Liver (tissue), 9 donors: ENCODE results near the gene LRRK1. TPM values are rescaled to one million over a fixed set of nuclear protein-coding genes. Genes with fewer than 3 reads are reported as not detected.

ENCODE experiments used
- DNase-seq: peaks from one replicate; pipeline ENCODE4 v3.0.0-alpha.2; 2017; ENCODE audit warnings: low spot score
- H3K27ac ChIP-seq, 2 donors: one replicate each; pipeline ENCODE4 v1.7.0; 2013; ENCODE audit warnings: inconsistent platforms in 2 of 2, low read length in 2 of 2, control low read depth in 1 of 2, low read depth in 1 of 2, mild to moderate bottlenecking in 1 of 2
- H3K27me3 ChIP-seq, 4 donors: one replicate each; pipeline versions ENCODE4 v1.6.1 to v1.7.0; 2013; ENCODE audit warnings: low read length in 3 of 4, inconsistent platforms in 1 of 4, mild to moderate bottlenecking in 1 of 4, moderate library complexity in 1 of 4; ENCODE audit not compliant: control insufficient read depth in 4 of 4, insufficient read depth in 4 of 4
- H3K36me3 ChIP-seq, 4 donors: one replicate each; pipeline versions ENCODE4 v1.6.1 to v1.7.0; 2013; ENCODE audit warnings: low read length in 3 of 4, mild to moderate bottlenecking in 3 of 4, low read depth in 1 of 4, moderate library complexity in 1 of 4; ENCODE audit not compliant: control insufficient read depth in 4 of 4, insufficient read depth in 3 of 4
- H3K4me1 ChIP-seq, 4 donors: one replicate each; pipeline versions ENCODE4 v1.6.1 to v1.7.0; 2013; ENCODE audit warnings: low read length in 3 of 4, mild to moderate bottlenecking in 3 of 4, moderate library complexity in 1 of 4; ENCODE audit not compliant: control insufficient read depth in 4 of 4, insufficient read depth in 4 of 4
- H3K4me3 ChIP-seq, 3 donors: one replicate each; pipeline versions ENCODE4 v1.6.1 to v1.7.0; 2013; ENCODE audit warnings: low read length in 3 of 3, control low read depth in 1 of 3, low read depth in 1 of 3, mild to moderate bottlenecking in 1 of 3
- H3K9ac ChIP-seq, 2 donors: one replicate each; pipeline ENCODE4 v1.7.0; 2013; ENCODE audit warnings: low read length in 2 of 2, mild to moderate bottlenecking in 2 of 2, moderate library complexity in 2 of 2, control low read depth in 1 of 2, low read depth in 1 of 2
- H3K9me3 ChIP-seq, 4 donors: one replicate each; pipeline versions ENCODE4 v1.6.1 to v1.7.0; 2013; ENCODE audit warnings: low read length in 3 of 4; ENCODE audit not compliant: control insufficient read depth in 4 of 4
- ATF3 ChIP-seq: IDR thresholded peaks from 2 replicates; pipeline ENCODE4 v1.6.1; 2016; ENCODE audit warnings: antibody characterized with exemption
- EGR1 ChIP-seq, 2 donors: IDR thresholded peaks; 2 replicates each; pipeline ENCODE4 v1.6.1; 2016 to 2018; ENCODE audit warnings: antibody characterized with exemption in 2 of 2, low read depth in 2 of 2
- FOXA1 ChIP-seq: IDR thresholded peaks from 2 replicates; pipeline ENCODE4 v1.6.1; 2016; ENCODE audit warnings: antibody characterized with exemption
- FOXA2 ChIP-seq: IDR thresholded peaks from 2 replicates; pipeline ENCODE4 v1.6.1; 2016; ENCODE audit warnings: antibody characterized with exemption
- GABPA ChIP-seq, 2 donors: IDR thresholded peaks in 1 of 2; conservative IDR thresholded peaks in 1 of 2; 2 replicates each; pipeline ENCODE4 v1.6.1; 2016; ENCODE audit warnings: antibody characterized with exemption in 2 of 2, mild to moderate bottlenecking in 1 of 2, moderate library complexity in 1 of 2
- HNF4A ChIP-seq, 2 donors: conservative IDR thresholded peaks; 2 replicates each; pipeline ENCODE4 v1.6.1; 2016; ENCODE audit warnings: antibody characterized with exemption in 2 of 2, mild to moderate bottlenecking in 2 of 2
- HNF4G ChIP-seq: IDR thresholded peaks from 2 replicates; pipeline ENCODE4 v1.6.1; 2016; ENCODE audit warnings: antibody characterized with exemption
- JUND ChIP-seq, 2 donors: IDR thresholded peaks; 2 replicates each; pipeline ENCODE4 v1.6.1; 2016; ENCODE audit warnings: antibody characterized with exemption in 2 of 2
- NR2F2 ChIP-seq: IDR thresholded peaks from 2 replicates; pipeline ENCODE4 v1.6.1; 2016; ENCODE audit warnings: antibody characterized with exemption
- RAD21 ChIP-seq, 2 donors: IDR thresholded peaks; 2 replicates each; pipeline ENCODE4 v1.6.1; 2016; ENCODE audit warnings: antibody characterized with exemption in 2 of 2, mild to moderate bottlenecking in 2 of 2
- REST ChIP-seq: IDR thresholded peaks from 2 replicates; pipeline ENCODE4 v1.6.1; 2016; ENCODE audit warnings: antibody characterized with exemption, mild to moderate bottlenecking
- RXRA ChIP-seq, 2 donors: IDR thresholded peaks; 2 replicates each; pipeline ENCODE4 v1.6.1; 2017 to 2018; ENCODE audit warnings: antibody characterized with exemption in 2 of 2, mild to moderate bottlenecking in 1 of 2
- SP1 ChIP-seq: IDR thresholded peaks from 2 replicates; pipeline ENCODE4 v1.6.1; 2018; ENCODE audit warnings: antibody characterized with exemption, mild to moderate bottlenecking
- TAF1 ChIP-seq: conservative IDR thresholded peaks from 2 replicates; pipeline ENCODE4 v1.6.1; 2016; ENCODE audit warnings: antibody characterized with exemption, mild to moderate bottlenecking
- YY1 ChIP-seq: IDR thresholded peaks from 2 replicates; pipeline ENCODE4 v1.6.1; 2016; ENCODE audit warnings: antibody characterized with exemption, mild to moderate bottlenecking
- ZBTB33 ChIP-seq: IDR thresholded peaks from 2 replicates; pipeline ENCODE4 v1.6.1; 2016; ENCODE audit warnings: antibody characterized with exemption
- WGBS: extraction: QIAGEN DNeasy Blood & Tissue Kit; methylation state at CpG from one replicate; pipeline ENCODE4 v1.1.7; 2013; 5-methylcytosine and 5-hydroxymethylcytosine counted together
- polyA plus RNA-seq, 2 donors: library from polyadenylated mRNA; stranded (reverse) in 1 of 2; unstranded in 1 of 2; fragments of 200-250 nt in 1 of 2; fragments of >200 nt in 1 of 2; fragmentation: Nextera tagmentation in 1 of 2; extraction: Ambion mirVana in 1 of 2; gene quantifications; one replicate each; pipeline versions ENCODE4 v1.2.1 to v1.2.3, GENCODE V29; 2013 to 2015
- total RNA-seq, 2 donors: library from RNA; depleted of rRNA; stranded (reverse); fragments of >200 nt; gene quantifications; one replicate each; pipeline ENCODE4 v1.2.3, GENCODE V29; 2014
- TF ChIP-seq, protein P1 (sequence below): fragments of 150-350 bp; IDR thresholded peaks from 2 replicates; pipeline ENCODE4 v1.5.1; 2017; ENCODE audit warnings: improper control_type of control experiment, low read depth, low read length; ENCODE audit not compliant: missing input control
- TF ChIP-seq, protein P2 (sequence below): IDR thresholded peaks from 2 replicates; pipeline ENCODE4 v1.6.1; 2016; ENCODE audit warnings: antibody characterized with exemption
- donor health status: healthy.
- donor health status: healthy.
- donor health status: healthy.
- donor health status: healthy.
- donor health status: healthy.

The LRRK1 gene
- total and polyA plus RNA-seq, 4 donors, result 1.2 to 4.4 (median 2.7) TPM

GRCh38 chr15:101099183-101099582, 180.0 kb downstream of the LRRK1 start:
- H3K4me1 ChIP-seq, result no peaks in the 10 kb centered on the region
- H3K9ac ChIP-seq, result no peak overlapping the region
- no peaks in the 10 kb centered on the region for H3K27me3 ChIP-seq
- H3K36me3 ChIP-seq, result no peaks in the 10 kb centered on the region
- no peak overlapping the region for H3K27ac ChIP-seq
- no peaks in the 10 kb centered on the region for H3K9me3 ChIP-seq
- H3K4me3 ChIP-seq, result no peak overlapping the region
- 88% methylated on average over 10 of the region's 10 CpGs for WGBS
- no peak for DNase-seq
- TF ChIP-seq NR2F2 (no peak), ZBTB33 (no peak), SP1 (no peak), RXRA (IDR thresholded peaks at IDR 0.05) (no peak), REST (no peak), FOXA2 (no peak), ATF3 (no peak), TAF1 (no peak), FOXA1 (no peak), HNF4A (conservative IDR thresholded peaks at IDR 0.05) (no peak), RAD21 (IDR thresholded peaks at IDR 0.05) (no peak), HNF4G (no peak), EGR1 (IDR thresholded peaks at IDR 0.05; ENCODE audit: low read depth in 2 of 2) (no peak), GABPA (IDR thresholded peaks at IDR 0.05 in 1 of 2, conservative IDR thresholded peaks at IDR 0.05 in 1 of 2) (no peak)
- TF ChIP-seq, protein P1, sequence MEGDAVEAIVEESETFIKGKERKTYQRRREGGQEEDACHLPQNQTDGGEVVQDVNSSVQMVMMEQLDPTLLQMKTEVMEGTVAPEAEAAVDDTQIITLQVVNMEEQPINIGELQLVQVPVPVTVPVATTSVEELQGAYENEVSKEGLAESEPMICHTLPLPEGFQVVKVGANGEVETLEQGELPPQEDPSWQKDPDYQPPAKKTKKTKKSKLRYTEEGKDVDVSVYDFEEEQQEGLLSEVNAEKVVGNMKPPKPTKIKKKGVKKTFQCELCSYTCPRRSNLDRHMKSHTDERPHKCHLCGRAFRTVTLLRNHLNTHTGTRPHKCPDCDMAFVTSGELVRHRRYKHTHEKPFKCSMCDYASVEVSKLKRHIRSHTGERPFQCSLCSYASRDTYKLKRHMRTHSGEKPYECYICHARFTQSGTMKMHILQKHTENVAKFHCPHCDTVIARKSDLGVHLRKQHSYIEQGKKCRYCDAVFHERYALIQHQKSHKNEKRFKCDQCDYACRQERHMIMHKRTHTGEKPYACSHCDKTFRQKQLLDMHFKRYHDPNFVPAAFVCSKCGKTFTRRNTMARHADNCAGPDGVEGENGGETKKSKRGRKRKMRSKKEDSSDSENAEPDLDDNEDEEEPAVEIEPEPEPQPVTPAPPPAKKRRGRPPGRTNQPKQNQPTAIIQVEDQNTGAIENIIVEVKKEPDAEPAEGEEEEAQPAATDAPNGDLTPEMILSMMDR, result no peak

- DNase-seq, result no peak
- no peaks in the 10 kb centered on the region for H3K36me3 ChIP-seq
- TF ChIP-seq NR2F2 (no peak), YY1 (no peak), GABPA (IDR thresholded peaks at IDR 0.05 in 1 of 2, conservative IDR thresholded peaks at IDR 0.05 in 1 of 2) (no peak), SP1 (no peak), JUND (IDR thresholded peaks at IDR 0.05) (no peak), ZBTB33 (no peak), RXRA (IDR thresholded peaks at IDR 0.05) (no peak), ATF3 (no peak), FOXA1 (no peak), RAD21 (IDR thresholded peaks at IDR 0.05) (no peak)
- TF ChIP-seq, protein P2, sequence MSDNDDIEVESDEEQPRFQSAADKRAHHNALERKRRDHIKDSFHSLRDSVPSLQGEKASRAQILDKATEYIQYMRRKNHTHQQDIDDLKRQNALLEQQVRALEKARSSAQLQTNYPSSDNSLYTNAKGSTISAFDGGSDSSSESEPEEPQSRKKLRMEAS, result no peak
- TF ChIP-seq, protein P1, result no peak
Measured at GRCh38 chr15:101100118-101100517, 181.0 kb downstream of the LRRK1 start.

More at GRCh38 chr15:101100118-101100517, 181.0 kb downstream of the LRRK1 start:
- 94% methylated on average over 15 of the region's 15 CpGs for WGBS
- Histone ChIP-seq H3K9ac (no peak overlapping the region), H3K4me3 (no peak overlapping the region), H3K27ac (no peak overlapping the region), H3K4me1 (no peaks in the 10 kb centered on the region), H3K9me3 (no peaks in the 10 kb centered on the region), H3K27me3 (no peaks in the 10 kb centered on the region)
